Measurements from ENCODE around the gene EGFR. TPM values are rescaled to one million over a fixed set of nuclear protein-coding genes. Genes with fewer than 3 reads are reported as not detected.

EGFR gene
- total RNA-seq, 1 donor from 2014 or later: 10.1 TPM

GRCh38 chr7:55254596-55255495 is 236.0 kb downstream of the EGFR start:
- intact Hi-C loops (cut with DNase I): loop anchor here (2.0 to 5.0 kb wide), 2 partner anchors 468 to 480 kb away; no protein-coding TSS in a partner anchor
- peak; percentile 90 for DNase-seq
- peak; percentile 98 for ATAC-seq (ENCODE audit: poor library complexity)

- ATAC-seq (ENCODE audit: poor library complexity) (peak; percentile 98), DNase-seq (peak; percentile 87)
- intact Hi-C loops (cut with DNase I): loop anchor here (2.0 to 5.0 kb wide), 2 partner anchors 468 to 481 kb away; no protein-coding TSS in a partner anchor
Measured at GRCh38 chr7:55255496-55256445, 237.0 kb downstream of the EGFR start.

GRCh38 chr7:55258631-55259030 is 239.8 kb downstream of the EGFR start:
- intact Hi-C loops (cut with DNase I): loop anchor here (5.0 kb wide), 1 partner anchor 471 kb away; no protein-coding TSS in a partner anchor
- no peak for ATAC-seq (ENCODE audit: poor library complexity)
- DNase-seq: no peak

GRCh38 chr7:55260171-55260570 is 241.4 kb downstream of the EGFR start:
- DNase-seq (no peak), ATAC-seq (ENCODE audit: poor library complexity) (no peak)
- intact Hi-C loops (cut with DNase I): no loop called here

- no peak for ATAC-seq (ENCODE audit: poor library complexity)
- no peak for DNase-seq
- intact Hi-C loops (cut with DNase I): no loop called here
Measured at GRCh38 chr7:55260676-55261385, 242.0 kb downstream of the EGFR start.
